GM19438 (cell line): ENCODE data around the gene GINS2.

ENCODE experiments used
- ATAC-seq: cut with Tn5 transposase; IDR thresholded peaks from one replicate; pipeline ENCODE4 v1.9.1; 2021; ENCODE audit warnings: low read depth; ENCODE audit not compliant: unreplicated experiment

Gene GINS2

DNA sequence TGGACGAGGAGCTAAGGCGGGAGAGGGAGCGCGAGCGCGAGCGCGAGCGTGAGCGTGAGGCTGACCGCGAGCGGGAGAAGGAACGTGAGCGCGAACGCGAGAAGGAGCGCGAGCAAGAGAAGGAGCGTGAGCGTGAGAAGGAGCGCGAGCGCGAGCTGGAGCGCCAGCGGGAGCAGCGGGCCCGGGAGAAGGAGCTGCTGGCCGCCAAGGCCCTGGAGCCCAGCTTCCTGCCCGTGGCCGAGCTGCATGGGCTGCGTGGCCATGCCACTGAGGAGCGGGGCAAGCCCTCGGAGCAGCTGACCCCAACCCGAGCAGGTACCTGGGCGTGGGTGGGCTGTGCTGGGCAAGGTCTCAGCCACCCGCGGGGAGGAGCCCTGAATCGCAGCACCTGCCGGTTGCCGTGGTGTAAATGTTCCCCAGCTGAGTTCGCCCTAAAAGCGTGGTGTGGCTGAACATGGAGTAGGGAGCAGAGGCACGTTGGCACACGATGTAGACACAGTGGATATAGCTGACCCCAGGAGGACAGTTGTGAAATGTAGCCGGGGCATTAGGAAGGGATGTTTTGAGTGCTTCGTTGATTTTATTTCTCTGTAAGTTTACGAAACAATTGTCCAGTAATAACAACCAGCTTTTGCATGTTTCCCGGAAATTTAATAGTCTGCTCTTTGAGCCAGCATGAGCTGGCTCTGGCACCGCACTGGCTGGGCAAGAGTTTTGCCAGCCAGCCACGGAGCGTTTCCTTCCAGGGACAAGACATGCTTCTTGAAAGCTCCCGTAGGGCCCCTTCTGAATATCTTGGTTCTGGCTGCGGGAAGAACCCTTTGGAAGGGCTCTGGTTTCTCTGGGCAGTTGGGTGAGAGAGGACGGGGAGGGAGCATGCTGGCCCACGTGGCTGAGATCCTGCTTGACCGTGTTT is 32.1 kb downstream of the GINS2 start:
- ATAC-seq, result no peak

DNA sequence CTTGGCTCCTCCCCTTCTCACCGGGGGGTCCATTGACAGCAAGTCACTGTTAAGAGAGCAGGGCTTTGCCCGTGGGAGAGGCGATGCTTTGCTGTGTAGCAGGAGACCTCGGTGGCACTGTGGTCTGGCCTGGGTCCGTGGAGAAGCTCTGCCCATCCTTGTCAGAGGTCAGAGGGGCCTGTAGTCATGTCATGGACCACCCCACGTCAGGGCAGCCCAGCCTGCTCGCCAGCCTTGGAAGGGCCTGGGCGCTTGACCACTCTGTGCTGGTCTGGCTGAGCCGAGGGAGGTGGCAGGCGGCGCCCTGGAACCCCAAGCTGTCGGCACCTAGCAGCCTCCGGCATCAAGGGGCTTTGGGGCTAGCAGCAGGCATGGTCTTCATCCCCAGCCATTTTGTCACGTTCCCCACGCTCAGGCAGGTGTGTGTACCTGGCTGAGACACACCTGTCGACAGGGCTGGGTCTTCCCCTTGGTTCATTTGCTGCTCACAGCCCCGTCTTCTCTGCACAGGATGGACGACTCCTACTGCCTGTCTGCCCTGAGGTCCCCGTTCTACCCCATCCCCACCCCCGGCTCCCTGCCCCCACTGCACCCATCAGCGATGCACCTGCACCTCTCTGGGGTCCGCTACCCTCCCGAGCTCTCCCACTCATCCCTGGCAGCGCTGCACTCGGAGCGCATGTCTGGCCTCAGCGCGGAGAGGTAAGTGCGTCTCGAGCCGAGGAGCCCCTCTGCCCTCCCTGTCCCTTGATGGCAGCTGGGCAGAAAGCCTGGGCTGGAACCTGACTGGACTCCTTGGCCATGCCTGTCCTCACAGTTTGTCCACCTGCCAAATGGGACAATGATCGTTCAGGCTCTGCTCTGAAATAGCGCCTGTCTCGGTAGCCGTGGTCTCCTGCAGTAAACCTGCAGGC is 33.3 kb downstream of the GINS2 start:
- ATAC-seq, result no peak

DNA sequence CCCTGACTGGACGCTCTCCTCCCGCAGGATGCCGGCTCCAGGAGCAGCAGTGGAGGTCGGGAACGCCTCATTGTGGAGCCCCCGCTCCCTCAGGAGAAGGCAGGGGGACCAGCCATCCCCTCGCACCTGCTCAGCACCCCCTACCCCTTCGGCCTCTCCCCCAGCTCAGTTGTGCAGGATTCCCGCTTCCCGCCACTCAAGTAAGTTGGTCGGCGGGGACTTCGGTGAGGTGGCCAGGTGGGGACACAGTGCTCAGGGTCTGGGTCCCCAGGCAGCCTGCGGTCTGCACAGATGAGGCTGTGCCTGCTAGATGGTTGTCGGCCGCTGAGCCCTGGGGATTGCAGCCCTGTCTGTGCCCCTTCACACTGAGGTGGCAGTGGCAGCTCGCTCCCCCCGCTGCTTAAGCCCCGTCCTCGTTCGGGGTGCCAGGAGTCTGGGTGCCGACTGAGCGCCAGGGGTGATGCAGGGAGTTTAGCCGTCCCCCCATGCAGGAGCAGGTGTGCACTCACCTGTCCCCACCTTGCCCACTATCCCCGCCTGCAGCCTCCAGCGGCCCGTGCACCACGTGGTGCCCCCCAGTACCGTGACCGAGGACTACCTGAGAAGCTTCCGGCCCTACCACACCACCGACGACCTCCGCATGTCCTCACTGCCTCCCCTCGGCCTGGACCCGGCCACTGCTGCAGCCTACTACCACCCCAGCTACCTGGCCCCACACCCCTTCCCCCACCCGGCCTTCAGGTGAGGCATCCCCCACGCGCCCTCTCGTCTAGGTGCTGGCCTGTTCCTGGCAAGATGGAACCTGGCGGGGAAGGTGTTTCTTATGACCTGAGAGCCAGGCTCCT is 34.3 kb downstream of the GINS2 start:
- no peak for ATAC-seq

DNA sequence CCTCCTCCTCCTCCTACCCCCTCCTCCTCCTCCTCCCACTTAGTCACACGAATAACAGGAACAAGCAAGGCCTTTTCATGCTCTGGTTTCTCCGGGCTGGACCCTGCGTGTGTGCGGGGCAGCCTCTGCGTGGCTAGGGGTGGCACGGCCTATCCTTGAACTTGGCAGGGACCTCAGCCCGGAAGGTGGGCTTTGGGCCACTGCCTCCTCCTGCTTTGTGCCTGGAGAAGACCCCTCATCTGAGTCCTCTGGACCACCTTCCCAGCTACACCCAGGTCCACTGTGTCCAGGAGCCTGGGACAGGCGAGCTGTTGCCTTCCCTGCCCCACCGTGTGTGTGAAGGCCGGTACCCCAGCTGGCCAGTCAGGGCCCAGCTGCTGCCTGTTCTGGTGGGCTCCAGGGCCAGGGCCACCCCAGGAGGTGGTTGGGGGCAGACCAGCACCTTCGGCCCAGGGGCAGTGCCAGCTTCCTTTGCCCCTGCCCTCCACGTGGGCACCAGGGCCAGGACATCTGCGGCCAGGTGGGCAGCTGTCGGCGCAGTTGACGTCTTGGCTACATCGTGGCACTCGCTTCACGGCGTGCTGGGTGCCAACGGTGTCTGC is 35.4 kb downstream of the GINS2 start:
- no peak for ATAC-seq

DNA sequence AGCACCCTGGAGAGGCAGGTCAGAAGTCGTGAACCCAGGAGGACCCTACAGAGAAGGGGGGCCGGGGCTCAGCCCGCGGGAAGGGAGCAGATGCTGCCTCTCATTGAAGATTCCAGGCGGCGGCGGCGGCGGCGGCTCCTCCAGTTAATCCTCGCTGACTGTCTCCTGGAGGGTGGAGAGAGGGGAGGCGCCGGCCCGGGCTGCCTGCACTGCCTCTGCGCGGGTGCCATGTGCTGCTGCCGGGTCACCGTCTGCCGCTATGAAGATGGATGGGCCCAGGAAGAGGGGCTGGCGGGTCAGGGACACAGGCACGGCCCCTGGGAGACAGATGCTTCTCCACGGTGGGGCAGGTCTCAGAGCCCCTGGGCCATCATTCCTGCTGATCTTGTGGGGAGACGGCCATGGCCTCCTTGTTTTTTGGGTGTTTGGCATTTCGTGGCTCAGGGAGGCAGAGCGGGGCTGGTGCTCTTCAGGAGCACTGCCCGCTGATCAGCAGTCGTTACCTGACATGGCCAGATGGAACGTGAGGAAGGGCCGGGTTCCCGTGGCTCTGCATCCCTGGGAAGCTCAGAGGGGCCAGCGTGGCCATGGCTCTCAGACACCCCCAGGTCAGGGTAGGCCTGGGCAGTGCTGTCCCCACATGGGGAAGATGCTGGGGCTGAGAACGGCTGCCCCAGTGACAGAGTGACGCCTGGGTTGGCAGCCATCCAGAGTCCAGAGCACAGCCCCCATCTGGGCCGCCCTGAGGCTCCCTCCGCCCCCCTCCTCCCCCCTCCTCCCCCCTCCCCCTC is 36.1 kb downstream of the GINS2 start:
- no peak for ATAC-seq

DNA sequence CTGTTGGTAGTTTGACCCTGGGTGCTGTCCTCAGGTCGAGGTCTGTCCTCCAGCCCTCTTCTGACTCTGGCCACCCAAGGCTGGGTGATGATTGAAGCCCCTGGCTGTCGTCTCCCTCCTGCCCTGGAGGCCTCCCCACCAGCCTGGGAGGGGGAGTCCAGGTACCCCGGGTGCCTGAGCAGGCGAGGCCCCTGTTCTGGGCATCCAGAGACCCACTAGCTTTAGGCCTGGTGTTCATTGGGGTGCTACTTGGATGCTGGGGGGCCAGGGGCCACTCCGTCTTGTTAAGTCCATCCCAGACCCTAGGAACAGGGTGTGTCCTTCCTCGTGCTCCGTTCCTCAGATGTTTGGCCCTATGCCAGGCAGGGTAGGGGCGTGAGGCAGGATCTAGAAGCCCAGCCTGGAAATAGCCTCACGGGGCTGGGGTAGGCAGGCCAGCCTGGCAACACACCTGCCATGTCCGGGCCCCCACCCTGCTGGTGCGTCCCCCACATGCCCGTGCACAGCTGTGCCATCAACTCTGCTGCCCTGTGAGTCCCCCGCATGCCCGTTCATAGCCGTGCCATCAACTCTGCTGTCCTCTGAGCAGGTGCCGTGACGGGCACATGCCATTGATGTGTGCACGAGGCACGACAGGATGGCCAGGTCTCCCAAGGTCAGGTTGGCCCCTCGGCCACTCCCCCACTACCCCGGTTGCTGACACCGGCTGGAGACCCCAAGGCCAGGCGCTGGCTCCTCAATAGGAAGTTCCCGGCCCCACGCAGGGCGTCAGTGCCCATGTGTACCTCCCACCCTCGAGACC is 36.9 kb downstream of the GINS2 start:
- ATAC-seq, result no peak

DNA sequence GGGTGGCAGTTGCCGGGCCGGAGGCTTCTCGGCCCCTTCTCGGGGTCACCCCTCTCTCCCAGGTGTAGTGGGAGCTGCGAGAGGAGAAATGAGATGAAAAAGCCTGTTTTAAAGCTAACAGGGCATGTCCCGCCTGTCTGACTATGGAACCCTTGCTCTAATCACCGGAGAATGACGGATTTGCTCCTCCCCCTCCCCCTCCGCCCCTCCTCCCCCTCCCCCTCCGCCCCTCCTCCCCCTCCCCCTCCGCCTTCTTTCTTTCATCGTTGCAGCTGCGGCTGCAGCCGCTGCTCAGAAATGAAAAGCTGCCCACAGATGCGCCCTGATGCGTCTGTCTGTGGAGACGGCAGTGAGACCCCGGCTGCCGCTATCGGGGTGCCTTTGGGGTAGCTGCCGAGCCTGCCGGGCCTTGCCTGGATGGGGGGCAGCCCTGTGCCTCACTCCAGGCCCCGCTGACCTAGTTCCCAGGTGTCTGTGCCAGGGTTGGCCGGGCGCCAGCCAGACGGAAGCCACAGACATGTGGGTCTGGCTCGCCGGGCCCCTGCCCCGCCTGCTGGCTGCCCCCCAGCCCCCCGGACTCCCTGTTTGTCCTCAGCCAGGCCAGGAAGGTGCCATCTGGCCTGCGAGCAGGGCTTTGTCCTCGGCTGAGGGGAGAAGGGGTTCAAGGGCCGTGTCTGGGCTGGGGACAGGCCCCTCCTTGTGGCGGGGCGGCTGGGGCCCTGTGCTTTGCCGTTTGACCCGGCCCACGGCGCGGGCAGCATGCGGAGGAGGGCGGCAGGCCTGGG is 37.7 kb downstream of the GINS2 start:
- ATAC-seq, result no peak

DNA sequence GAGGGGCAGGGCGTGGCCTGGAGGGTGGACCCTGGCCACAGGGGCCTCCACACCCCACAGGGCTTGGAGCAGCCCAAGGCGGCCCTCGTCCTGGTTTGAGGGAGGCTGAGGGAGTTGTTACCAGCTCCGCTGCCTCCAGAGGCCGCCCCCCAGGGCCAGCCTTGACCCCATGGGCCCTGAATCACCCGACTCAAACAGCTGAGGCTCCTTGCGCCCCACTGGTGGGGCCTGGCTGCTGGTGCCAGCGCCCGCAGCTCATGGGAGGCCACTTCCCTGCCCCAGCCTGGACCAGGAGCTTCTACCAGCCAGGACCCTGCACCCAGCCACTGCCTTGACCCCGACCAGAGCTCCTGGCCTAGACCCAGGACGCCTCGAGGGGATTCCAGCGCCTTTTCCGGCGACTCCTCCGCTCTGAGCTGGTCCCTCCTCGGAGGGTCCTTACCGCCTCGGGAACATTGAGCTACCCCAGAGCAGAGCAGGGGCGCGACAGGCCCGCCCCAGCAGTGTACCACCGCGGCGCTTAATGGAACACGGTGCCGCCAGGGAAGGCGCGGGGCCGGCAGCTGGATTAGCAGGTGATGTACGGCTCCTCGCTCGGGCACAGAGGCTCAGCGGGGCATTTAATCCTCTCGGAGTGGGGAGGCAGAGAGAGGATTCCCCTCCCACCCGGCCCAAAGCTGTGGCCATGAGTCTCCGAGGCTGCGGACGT is 38.5 kb downstream of the GINS2 start:
- ATAC-seq, result no peak

DNA sequence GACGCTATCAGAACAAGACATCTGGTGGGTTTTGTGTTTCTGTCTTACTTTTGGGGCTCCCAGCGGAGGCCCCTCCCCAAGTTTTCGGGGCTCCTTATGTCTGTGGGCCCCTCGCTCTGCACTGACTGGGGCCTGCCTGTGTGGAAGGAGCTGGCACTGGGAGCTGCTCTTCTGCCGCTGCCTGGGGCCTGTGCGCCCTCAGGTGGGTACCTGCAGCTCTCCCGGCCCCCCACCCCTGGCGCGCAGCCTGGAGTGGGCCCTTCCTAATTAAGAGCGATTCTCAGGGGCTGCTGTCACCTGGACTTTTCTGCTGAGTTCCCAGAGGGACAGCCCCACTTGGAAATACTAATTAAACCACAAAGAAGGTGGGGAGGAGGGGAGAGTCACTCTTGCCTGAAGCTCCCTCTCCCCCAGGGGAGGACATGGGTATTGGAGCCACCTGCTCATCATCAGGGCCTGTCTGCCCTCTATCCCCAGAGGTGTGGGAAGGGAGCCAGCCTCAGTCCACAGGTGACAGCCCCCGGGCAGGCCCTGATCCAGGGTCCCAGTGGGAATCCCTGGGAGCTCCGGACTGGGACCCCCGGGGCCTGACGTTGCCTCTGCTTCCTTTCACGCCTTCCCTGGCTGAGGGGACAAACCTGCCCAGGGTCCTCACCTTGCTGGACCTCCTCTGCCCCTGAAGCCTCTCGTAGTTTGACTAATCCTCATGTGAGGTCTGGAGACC is 39.2 kb downstream of the GINS2 start:
- ATAC-seq, result no peak

DNA sequence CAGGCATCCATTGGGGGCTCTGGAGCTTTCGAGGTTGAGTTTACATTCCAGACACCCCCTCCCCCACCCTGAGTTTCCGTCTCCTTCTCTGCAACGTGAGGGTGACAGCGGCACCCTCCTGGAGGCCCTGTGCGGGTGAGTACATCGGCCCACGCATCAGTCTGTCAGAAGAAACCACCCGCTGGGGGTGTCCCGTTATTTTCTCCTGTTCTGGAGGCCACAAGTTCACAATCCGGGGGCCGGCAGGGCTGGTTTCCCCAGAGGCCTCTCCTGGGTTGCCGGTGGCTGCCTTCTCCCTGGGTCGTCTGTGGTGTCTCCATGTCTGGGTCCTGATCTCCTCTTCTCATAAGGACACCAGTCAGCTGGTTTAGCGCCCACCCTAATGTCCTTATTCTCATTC is 39.9 kb downstream of the GINS2 start:
- ATAC-seq, result no peak

DNA sequence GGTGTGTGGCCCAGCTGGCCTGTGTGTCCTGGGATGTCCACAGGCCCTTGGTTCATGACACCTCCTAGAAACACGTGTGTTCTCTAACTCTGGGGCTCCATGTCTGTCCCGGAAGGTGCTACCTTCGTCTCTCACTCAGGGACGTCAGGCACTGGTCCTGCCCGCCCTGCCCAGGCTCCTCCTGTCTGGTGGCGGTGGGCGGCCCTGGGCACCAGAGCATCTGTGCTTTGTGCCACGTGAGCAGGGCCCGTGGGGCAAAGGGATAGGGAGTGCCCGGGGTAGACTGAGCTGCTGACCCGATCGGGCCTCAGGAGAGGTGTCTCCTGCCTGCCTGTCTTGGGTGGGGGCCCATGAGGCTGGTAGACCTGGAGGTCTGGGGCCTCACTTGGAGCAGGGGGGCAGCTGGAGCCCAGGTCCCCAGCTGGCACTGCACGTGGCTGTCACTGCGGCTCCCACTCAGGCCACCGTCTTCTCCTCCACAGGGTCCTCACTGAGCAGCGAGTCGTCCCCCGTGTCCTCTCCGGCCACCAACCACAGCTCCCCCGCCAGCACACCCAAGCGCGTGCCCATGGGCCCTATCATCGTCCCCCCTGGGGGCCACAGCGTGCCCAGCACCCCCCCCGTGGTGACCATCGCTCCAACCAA is 40.6 kb downstream of the GINS2 start:
- no peak for ATAC-seq

DNA sequence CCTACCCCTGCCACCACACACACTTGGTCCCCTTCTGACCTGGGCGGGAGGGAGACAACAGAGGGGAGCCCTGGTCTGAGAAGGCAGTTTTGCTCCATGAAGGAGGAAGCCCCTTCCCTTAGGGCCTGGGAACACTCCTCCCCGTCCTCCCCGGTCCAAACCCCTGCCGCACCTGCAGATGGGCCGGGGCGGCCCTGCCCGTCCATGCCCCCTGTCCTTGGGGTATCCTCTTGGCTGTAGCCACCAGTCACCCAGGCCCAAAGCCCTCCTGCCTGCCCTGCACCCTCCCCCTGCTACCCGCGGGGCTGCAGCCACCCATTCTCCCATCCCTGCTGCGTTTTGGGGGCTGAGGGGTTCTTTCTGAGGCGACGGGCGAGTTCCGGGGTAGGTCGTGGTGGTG is 41.8 kb downstream of the GINS2 start:
- no peak for ATAC-seq

DNA sequence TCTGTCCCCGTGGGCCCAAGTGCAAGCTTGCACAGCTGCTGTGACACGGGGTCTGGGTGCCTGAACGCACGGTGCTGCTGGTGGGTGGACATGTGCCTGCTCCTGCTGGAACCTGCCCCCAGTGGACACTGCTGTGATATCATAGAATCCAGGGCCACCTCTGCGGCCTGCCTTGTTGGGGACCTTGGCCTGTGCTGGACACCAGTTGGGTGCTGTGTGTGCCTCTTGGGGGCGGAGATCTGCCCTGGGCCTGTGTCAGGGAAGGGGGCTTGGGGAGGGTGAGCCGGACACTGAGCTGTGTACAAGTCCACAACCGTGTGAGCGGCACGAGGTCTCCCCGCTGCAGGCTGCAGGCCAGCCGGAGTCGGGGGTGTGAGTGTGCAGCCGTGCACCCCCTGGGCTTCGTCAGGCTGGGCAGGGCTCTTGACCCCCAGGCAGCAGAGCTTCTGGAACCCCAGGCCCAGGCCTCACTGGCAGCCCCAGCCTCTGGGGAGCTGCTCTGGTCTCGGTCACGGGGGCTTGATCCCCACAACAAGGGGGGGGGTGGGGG is 42.3 kb downstream of the GINS2 start:
- no peak for ATAC-seq

DNA sequence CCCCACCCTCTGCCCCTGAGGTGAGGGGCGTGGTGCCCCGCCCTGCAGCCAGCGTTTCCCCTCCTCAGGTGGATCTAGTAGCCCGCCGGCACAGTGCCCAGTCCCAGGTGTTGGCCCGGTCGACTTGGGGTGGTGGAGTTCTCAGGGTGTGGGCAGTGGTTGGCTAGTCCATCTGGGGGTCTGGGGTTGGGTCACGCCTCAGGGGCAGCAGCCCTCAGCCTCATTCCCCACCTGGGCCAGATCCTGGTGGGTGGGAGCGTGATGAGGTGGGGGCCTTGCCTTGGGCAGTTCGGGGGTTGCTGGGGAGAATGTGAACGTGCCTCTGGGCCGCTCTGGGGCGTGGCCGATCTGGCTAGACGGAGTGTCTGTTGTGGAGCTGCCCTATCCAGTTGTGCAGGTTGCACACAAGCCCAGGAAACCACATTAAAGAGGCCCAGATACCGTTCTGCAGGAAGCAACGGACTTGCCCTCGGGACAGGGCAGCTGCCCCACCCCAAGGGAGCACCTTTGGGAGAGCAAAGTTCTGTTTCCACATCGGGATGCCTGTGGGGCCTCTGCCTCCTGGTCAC is 43.6 kb downstream of the GINS2 start:
- no peak for ATAC-seq

DNA sequence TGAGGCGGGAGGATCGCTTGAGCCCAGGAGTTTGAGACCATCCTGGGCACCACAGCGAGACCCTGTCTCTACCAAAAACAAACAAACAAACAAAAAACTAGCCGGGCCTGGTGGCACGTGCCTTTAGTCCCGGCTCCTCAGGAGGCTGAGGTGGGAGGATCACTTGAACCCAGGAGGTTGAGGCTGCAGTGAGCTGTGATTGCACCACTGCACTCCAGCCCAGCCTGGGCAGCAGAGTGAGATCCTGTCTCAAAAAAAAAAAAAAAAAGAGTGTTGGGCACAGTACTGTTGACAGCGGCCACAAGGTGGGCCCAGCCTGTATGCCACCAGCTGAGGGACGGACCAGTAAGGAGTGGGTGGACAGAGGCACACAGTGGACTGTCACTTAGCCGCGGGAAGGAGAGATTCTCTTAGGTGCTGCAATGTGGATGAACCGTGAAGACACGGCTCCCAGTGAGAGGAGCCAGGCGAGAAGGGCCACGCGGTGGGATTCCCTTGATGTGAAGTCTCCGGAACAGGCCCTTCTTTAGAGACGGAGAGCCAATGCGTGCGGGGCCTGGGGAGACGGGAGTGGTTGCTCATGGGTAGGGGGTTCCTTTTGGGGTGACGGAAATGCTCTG is 44.6 kb downstream of the GINS2 start:
- ATAC-seq, result no peak
